ENCODE measurements around the gene ERC2. TPM values are rescaled to one million over a fixed set of nuclear protein-coding genes. Genes with fewer than 3 reads are reported as not detected.
"Not testable (repeated sequence)": the region's sequence is repeated elsewhere in the genome, so short reads cannot be mapped to it uniquely, and the experiment has no call there.

Gene ERC2
- total RNA-seq, 2 experiments from 2014 or later: not detected

GRCh38 chr3:56076746-56077145 is 391.5 kb downstream of the ERC2 start:
- Histone ChIP-seq H3K9me3 (ENCODE audit: low read length) (no peaks in the 10 kb centered on the region), H3K4me2 (ENCODE audit: low read length) (no peak overlapping the region), H3K4me1 (ENCODE audit: insufficient read depth, low read length, poor library complexity, severe bottlenecking) (no peaks in the 10 kb centered on the region), H3K36me3 (ENCODE audit: insufficient read depth, low read length) (no peaks in the 10 kb centered on the region), H3K9me2 (ENCODE audit: insufficient read depth, low read length) (no peaks in the 10 kb centered on the region), H3K79me2 (ENCODE audit: insufficient read depth, low read depth, low read length) (no peaks in the 10 kb centered on the region), H3K4me3 (ENCODE audit: low read depth, low read length, poor library complexity, severe bottlenecking) (no peak overlapping the region), H3K27ac (ENCODE audit: low read depth, low read length, poor library complexity, severe bottlenecking) (no peak overlapping the region), H2AFZ (ENCODE audit: low read length) (no peak overlapping the region), H4K20me1 (ENCODE audit: insufficient read depth, low read length) (no peaks in the 10 kb centered on the region)
- CTCF ChIA-PET (ENCODE audit: unreplicated experiment): no interaction called here
- no peak for DNase-seq (ENCODE audit: low spot score)
- POLR2A ChIA-PET: no interaction called here
- no TSS peak for BruUV-seq (replicated peaks)
- TF ChIP-seq EZH2phosphoT487 (IDR thresholded peaks at IDR 0.05; ENCODE audit: borderline replicate concordance, low read depth, low read length) (no peak), CTCF (conservative IDR thresholded peaks at IDR 0.05; ENCODE audit: low read length) (no peak)
- intact Hi-C loops (cut with micrococcal nuclease; ENCODE audit: unreplicated experiment): no loop called here

DNA sequence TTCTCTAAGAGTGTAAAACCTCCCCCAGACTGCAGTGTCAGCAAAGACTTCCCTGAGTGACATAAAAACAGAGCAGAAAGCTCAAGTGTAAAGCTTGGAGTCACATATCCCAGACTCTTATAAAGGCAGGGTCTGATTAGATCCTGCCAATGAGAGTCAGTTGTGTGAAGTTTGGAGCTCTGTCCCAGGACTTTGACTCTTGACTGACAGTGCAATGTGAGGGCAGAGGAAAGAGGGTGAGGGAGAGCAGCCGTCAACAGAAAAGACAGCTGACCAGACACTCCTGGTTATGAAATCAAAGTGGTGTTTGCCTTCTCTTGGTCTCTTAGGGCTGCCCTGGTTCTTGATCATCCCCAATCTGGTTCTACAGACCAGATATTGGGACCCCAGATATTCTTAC is 393.2 kb downstream of the ERC2 start:
- Histone ChIP-seq H3K79me2 (ENCODE audit: insufficient read depth, low read depth, low read length) (no peaks in the 10 kb centered on the region), H3K4me2 (ENCODE audit: low read length) (no peak overlapping the region), H3K9me3 (ENCODE audit: low read length) (no peaks in the 10 kb centered on the region), H2AFZ (ENCODE audit: low read length) (no peak overlapping the region), H3K27ac (ENCODE audit: low read depth, low read length, poor library complexity, severe bottlenecking) (no peak overlapping the region), H4K20me1 (ENCODE audit: insufficient read depth, low read length) (no peaks in the 10 kb centered on the region), H3K36me3 (ENCODE audit: insufficient read depth, low read length) (no peaks in the 10 kb centered on the region), H3K4me1 (ENCODE audit: insufficient read depth, low read length, poor library complexity, severe bottlenecking) (no peaks in the 10 kb centered on the region), H3K9me2 (ENCODE audit: insufficient read depth, low read length) (no peaks in the 10 kb centered on the region), H3K4me3 (ENCODE audit: low read depth, low read length, poor library complexity, severe bottlenecking) (no peak overlapping the region)
- intact Hi-C loops (cut with micrococcal nuclease; ENCODE audit: unreplicated experiment): no loop called here
- BruUV-seq (replicated peaks): no TSS peak
- ChIA-PET CTCF (ENCODE audit: unreplicated experiment) (no interaction called here), POLR2A (interaction anchor here (0.5 kb wide), 1 partner anchor 280 kb away, joined by 3 read pairs; no protein-coding TSS in a partner anchor)
- TF ChIP-seq CTCF (conservative IDR thresholded peaks at IDR 0.05; ENCODE audit: low read length) (no peak), EZH2phosphoT487 (IDR thresholded peaks at IDR 0.05; ENCODE audit: borderline replicate concordance, low read depth, low read length) (no peak)
- DNase-seq (ENCODE audit: low spot score): no peak

GRCh38 chr3:56069766-56070165 is 398.5 kb downstream of the ERC2 start:
- POLR2A ChIA-PET: interaction anchor here (0.8 kb wide), 1 partner anchor 1390 kb away, joined by 4 read pairs; no protein-coding TSS in a partner anchor
- Histone ChIP-seq H3K79me2 (ENCODE audit: insufficient read depth, low read depth, low read length) (no peaks in the 10 kb centered on the region), H2AFZ (ENCODE audit: low read length) (no peak overlapping the region)

GRCh38 chr3:56066405-56066804 is 401.9 kb downstream of the ERC2 start:
- DNase-seq (ENCODE audit: low spot score); H3K4me3 ChIP-seq (ENCODE audit: low read depth, low read length, poor library complexity, severe bottlenecking); H3K9me3 ChIP-seq (ENCODE audit: low read length); H3K79me2 ChIP-seq (ENCODE audit: insufficient read depth, low read depth, low read length); H3K4me2 ChIP-seq (ENCODE audit: low read length); POLR2A ChIA-PET; intact Hi-C loops (cut with micrococcal nuclease; ENCODE audit: unreplicated experiment); H2AFZ ChIP-seq (ENCODE audit: low read length); H3K36me3 ChIP-seq (ENCODE audit: insufficient read depth, low read length); CTCF ChIA-PET (ENCODE audit: unreplicated experiment); H3K9me2 ChIP-seq (ENCODE audit: insufficient read depth, low read length); H3K27ac ChIP-seq (ENCODE audit: low read depth, low read length, poor library complexity, severe bottlenecking); H4K20me1 ChIP-seq (ENCODE audit: insufficient read depth, low read length); H3K4me1 ChIP-seq (ENCODE audit: insufficient read depth, low read length, poor library complexity, severe bottlenecking); BruUV-seq (replicated peaks): not testable (repeated sequence)

More at GRCh38 chr3:56069766-56070165, 398.5 kb downstream of the ERC2 start:
- Histone ChIP-seq H3K9me3 (ENCODE audit: low read length) (no peaks in the 10 kb centered on the region), H3K9me2 (ENCODE audit: insufficient read depth, low read length) (no peaks in the 10 kb centered on the region), H3K36me3 (ENCODE audit: insufficient read depth, low read length) (no peaks in the 10 kb centered on the region), H3K4me1 (ENCODE audit: insufficient read depth, low read length, poor library complexity, severe bottlenecking) (no peaks in the 10 kb centered on the region), H4K20me1 (ENCODE audit: insufficient read depth, low read length) (no peaks in the 10 kb centered on the region), H3K27ac (ENCODE audit: low read depth, low read length, poor library complexity, severe bottlenecking) (no peak overlapping the region), H3K4me2 (ENCODE audit: low read length) (no peak overlapping the region), H3K4me3 (ENCODE audit: low read depth, low read length, poor library complexity, severe bottlenecking) (no peak overlapping the region)
- CTCF ChIA-PET (ENCODE audit: unreplicated experiment): no interaction called here
- no peak for DNase-seq (ENCODE audit: low spot score)
- intact Hi-C loops (cut with micrococcal nuclease; ENCODE audit: unreplicated experiment): no loop called here
- BruUV-seq (replicated peaks): no TSS peak
- no peak for TF ChIP-seq CTCF (conservative IDR thresholded peaks at IDR 0.05; ENCODE audit: low read length)
- TF ChIP-seq EZH2phosphoT487 (IDR thresholded peaks at IDR 0.05; ENCODE audit: borderline replicate concordance, low read depth, low read length): no peak

Data from OCI-LY7 (cell line).